ENCODE data around the gene LRMDA.
"Not testable (repeated sequence)": the region's sequence is repeated elsewhere in the genome, so short reads cannot be mapped to it uniquely, and the experiment has no call there.

The LRMDA gene

GRCh38 chr10:75722609-75723008, 291.2 kb downstream of the LRMDA start:
- no peak for DNase-seq

- no peak for DNase-seq
These were observed 292.0 kb downstream of the LRMDA start for GRCh38 chr10:75723319-75723980.

GRCh38 chr10:75724047-75724446, 292.6 kb downstream of the LRMDA start:
- no peak for DNase-seq

DNA sequence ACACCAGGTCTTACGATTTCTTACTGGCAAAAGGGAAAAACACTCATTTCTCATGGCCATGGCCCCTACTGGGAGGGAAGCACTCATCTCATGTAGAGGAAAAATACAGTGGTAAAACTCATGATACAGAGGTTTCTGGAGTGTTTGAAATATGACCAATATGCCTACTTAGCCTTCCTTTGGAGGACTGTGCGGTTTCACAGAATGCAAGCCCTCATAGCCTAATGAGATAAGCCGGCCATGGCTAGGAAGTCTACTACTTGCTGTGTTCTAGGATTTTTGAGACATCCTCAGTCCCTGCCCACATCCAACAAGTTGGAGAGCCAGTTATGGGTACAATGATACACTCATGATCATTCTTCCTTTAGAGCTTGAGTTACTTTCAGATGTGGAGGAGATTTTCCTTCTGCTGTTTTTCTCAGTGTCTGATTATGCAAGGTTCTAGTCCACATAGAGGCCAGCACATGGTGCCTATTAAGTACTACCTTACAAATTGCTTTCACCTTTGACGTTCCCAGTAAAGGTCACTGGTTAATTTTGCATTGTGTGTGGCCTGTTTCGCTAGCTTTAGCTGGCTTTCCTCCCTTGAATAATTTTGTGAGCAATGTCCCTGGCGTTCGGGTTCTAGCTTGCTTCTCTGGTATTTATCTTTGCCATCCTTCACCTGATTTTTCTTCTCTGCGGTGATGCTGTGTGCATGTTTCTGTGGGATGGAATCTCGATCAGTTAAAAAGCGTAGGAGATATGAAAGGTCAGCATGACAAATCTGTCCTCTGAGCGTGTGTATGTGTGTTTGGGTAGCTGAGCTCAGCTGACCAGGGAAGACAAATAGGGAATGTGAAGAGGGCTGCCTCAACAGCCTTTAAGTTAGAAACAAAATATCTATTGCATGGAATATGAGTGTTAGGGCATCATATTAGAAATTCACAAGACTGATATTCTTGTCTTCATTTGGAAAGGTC, 295.4 kb downstream of the LRMDA start:
- no peak for DNase-seq

- DNase-seq, result no peak
These were observed 299.4 kb downstream of the LRMDA start for GRCh38 chr10:75730847-75731246.

- no peak for DNase-seq
These were observed 301.9 kb downstream of the LRMDA start for GRCh38 chr10:75733135-75733890.

DNA sequence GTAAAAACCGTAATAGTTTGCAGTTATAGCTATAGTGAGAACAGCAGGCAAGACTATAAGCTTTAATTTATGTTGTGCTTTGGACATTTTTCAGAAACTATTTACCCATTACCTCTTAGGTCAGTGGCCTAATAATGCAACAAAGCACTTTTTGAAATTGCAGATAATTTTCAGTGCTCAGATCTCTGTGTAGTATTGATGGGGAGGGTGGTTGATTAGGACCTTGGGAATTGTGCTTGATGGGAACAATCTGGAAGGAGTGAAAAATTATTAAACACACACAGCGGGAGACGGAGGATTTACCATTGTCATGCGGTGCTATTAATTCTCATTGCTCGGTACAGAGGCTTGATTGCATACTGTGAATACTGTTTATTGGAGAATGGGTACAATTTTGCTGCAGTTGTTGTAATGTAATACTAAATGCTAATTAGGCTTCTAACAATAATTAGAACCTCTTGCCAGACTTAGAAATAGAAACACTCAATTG, 304.8 kb downstream of the LRMDA start:
- DNase-seq, result no peak

DNA sequence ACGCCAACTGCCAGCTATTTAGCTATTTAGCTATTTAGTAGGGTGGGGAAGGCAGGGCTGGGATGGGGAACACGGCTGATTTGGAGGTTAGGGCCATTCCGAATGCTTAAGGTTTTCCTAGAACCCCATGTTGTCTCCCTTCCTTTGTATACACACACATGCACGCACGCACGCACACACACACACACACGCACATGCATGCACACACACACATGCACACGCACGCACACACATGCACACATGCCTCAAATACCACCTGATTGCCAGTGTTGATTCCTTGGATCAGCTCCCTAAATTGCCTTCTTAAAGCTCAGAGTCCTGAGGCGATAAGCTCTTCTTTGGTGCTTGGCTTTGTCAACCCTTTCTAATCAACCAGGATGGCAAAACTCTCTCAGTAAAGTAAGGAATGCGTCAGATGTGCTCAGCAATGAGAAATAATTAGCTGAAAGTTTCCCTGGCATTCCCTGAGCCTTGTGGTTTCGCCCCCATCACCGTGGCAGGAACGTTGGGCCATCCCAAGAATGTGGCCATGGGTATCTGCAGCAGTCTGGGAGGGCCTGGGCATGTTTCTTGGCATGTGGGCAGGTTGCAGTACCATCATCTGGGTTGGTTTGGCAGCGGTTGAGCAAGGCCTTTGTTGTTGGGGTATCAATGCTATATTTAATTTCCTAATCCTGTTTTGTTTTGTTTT, 305.6 kb downstream of the LRMDA start:
- no peak for DNase-seq

GRCh38 chr10:75737580-75737949, 306.1 kb downstream of the LRMDA start:
- no peak for DNase-seq

- no peak for DNase-seq
These were observed 307.5 kb downstream of the LRMDA start for GRCh38 chr10:75738924-75739323.

GRCh38 chr10:75739414-75740143, 308.2 kb downstream of the LRMDA start:
- no peak for DNase-seq

GRCh38 chr10:75740541-75740940, 309.1 kb downstream of the LRMDA start:
- no peak for DNase-seq

DNA sequence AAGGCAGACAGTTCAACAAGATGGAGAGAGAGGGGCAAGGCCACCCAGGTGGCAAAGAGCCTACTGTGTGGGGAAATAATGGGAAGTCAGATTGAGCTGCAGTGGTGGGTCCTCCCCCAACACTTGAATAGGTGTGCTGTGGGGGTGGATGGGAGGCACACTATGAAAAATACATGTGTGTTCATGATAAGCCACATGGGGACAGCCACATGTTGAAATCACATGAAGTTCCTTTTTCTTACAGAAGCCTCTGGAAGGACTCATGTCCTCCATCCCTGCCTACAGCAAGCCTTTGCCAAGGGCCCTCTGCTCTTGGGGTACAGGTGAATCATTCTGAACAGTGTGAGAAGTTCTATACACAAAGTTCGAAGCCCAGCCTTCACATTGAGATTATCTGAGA, 310.9 kb downstream of the LRMDA start:
- DNase-seq, result no peak

- no peak for DNase-seq
These were observed 311.9 kb downstream of the LRMDA start for GRCh38 chr10:75743291-75743778.

GRCh38 chr10:75744261-75744660, 312.8 kb downstream of the LRMDA start:
- no peak for DNase-seq

- no peak for DNase-seq
These were observed 314.9 kb downstream of the LRMDA start for GRCh38 chr10:75746356-75746755.

DNA sequence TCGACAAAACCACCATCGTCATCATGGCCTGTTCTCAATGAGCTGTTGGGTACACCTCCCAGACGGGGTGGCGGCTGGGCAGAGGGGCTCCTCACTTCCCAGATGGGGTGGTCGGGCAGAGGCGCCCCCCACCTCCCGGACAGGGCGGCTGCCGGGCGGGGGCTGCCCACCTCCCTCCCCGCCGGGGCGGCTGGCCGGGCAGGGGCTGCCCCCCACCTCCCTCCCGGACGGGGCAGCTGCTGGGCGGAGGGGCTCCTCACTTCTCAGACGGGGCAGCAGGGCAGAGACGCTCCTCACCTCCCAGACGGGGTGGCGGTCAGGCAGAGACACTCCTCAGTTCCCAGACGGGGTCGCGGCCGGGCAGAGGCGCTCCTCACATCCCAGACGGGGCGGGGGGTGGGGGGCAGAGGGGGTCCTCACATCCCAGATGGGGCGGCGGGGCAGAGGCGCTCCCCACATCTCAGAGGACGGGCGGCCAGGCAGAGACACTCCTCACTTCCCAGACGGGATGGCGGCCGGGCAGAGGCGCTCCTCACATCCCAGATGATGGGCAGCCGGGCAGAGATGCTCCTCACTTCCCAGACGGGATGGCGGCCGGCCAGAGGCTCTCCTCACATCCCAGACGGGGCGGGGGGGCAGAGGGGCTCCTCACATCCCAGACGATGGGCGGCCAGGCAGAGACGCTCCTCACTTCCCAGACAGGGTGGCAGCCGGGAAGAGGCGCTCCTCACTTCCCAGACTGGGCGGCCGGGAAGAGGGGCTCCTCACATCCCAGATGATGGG, 318.9 kb downstream of the LRMDA start:
- DNase-seq, result not testable (repeated sequence)

- DNase-seq, result no peak
These were observed 319.8 kb downstream of the LRMDA start for GRCh38 chr10:75751232-75751631.

GRCh38 chr10:75753621-75754020, 322.2 kb downstream of the LRMDA start:
- DNase-seq, result no peak

GRCh38 chr10:75754096-75754831, 322.8 kb downstream of the LRMDA start:
- no peak for DNase-seq

Data from activated CD8-positive, alpha-beta memory T cell treated with anti-CD3 and anti-CD28 coated beads for 24 hours (primary cell).